ENCODE data around the gene CFAP45.

Gene CFAP45

GRCh38 chr1:159935719-159936272 lies 35.8 kb upstream of the CFAP45 start:
- no peak for DNase-seq

- DNase-seq, result no peak
Observed at GRCh38 chr1:159935305-159935704, 35.3 kb upstream of the CFAP45 start.

- no peak for DNase-seq
Observed at GRCh38 chr1:159934136-159935039, 34.4 kb upstream of the CFAP45 start.

GRCh38 chr1:159933347-159933746 lies 33.4 kb upstream of the CFAP45 start:
- no peak for DNase-seq

GRCh38 chr1:159932296-159933285 lies 32.6 kb upstream of the CFAP45 start:
- DNase-seq, result no peak

- DNase-seq, result no peak
Observed at GRCh38 chr1:159931795-159932173, 31.8 kb upstream of the CFAP45 start.

- DNase-seq, result no peak
Observed at GRCh38 chr1:159931101-159931794, 31.3 kb upstream of the CFAP45 start.

- no peak for DNase-seq
Observed at GRCh38 chr1:159930634-159931033, 30.7 kb upstream of the CFAP45 start.

GRCh38 chr1:159930216-159930615 lies 30.3 kb upstream of the CFAP45 start:
- no peak for DNase-seq

GRCh38 chr1:159929155-159930051 lies 29.4 kb upstream of the CFAP45 start:
- DNase-seq, result no peak

GRCh38 chr1:159928491-159929050 lies 28.6 kb upstream of the CFAP45 start:
- no peak for DNase-seq

GRCh38 chr1:159927849-159928431 lies 28.0 kb upstream of the CFAP45 start:
- DNase-seq, result no peak

GRCh38 chr1:159927211-159927848 lies 27.4 kb upstream of the CFAP45 start:
- no peak for DNase-seq

- no peak for DNase-seq
Observed at GRCh38 chr1:159925719-159926078, 25.7 kb upstream of the CFAP45 start.

- peak; percentile 93 for DNase-seq
Observed at GRCh38 chr1:159924791-159925718, 25.1 kb upstream of the CFAP45 start, which contains the start of gene TAGLN2. TSS of gene TAGLN2 (minus strand) at chr1:159925507. CDS start at chr1:159920509, 4,998 bp downstream.

- DNase-seq, result peak; percentile 71
Observed at GRCh38 chr1:159924025-159924790, 24.2 kb upstream of the CFAP45 start.

GRCh38 chr1:159923203-159924024 lies 23.4 kb upstream of the CFAP45 start:
- DNase-seq, result peak; percentile 84
